GM19240 (cell line): ENCODE results near the gene GRIK1.

Experiments used
- DNase-seq: peaks from one replicate; pipeline ENCODE4 v3.0.0; 2011; ENCODE audit warnings: low spot score; ENCODE audit not compliant: insufficient read length

GRIK1 gene

DNA sequence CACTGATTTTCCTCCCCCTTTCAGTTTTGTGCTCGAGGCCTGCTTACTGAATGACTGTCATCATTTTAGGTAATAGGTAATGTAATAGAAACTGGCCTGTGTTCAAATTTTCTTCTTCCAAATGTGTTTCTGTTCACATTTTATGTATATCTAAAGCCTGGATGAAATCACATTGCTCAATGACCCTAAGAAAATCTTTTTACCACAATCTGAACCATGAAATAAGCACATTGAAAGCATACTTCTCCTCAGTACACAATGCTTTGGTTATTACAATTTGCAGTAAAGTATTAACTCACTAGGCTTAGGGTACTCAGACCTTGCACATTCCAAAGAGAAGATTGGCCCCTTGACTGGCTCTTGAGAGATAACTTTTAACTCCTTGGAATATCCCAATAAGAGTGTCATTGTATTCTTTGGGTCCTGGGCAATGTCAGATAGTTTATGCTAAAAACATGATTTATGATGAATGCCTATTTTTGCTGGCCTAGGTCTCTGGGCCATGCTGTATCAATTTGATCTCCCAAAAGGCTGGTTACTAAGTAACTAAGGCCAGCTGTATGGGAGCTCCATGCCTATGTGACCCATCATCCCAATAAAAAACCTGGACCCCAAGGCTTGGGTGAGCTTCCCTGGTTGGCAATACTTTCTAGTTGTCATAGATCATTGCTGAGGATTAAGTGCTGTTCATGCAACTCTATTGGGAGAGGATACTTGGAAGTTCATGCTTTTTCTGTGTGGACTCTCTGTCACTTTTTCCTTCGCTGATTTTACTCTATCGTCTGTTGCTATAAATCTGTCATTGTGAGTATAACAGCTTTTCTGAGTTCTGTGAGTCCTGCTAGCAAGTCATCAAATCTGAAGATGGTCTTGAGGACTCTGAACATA is 293.9 kb downstream of the GRIK1 start:
- DNase-seq = no peak

DNA sequence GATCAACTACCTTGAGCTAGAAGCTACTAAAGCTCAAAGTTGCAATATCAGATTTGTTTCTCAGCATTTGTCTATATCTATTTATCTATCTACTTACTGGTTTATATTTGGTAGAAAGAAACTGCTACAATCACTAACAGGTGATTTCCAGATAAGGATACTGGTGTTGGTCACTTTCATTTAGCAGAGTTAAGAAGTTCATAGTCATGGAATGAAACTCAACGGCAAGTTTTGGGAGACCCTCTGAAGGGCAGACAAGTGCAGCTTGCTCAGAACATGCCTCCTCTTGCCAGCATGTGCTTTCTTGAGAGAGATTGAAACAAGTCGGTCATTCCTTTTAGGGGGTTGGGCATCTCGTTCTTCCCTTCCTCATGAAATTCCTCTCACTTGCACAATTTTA is 296.5 kb downstream of the GRIK1 start:
- DNase-seq = no peak

- no peak for DNase-seq
Observed at GRCh38 chr21:29642551-29643245, 297.1 kb downstream of the GRIK1 start.

GRCh38 chr21:29641635-29642550 is 297.9 kb downstream of the GRIK1 start:
- DNase-seq = no peak

GRCh38 chr21:29641001-29641634 is 298.7 kb downstream of the GRIK1 start:
- no peak for DNase-seq

GRCh38 chr21:29640080-29640508 is 299.7 kb downstream of the GRIK1 start:
- no peak for DNase-seq

DNA sequence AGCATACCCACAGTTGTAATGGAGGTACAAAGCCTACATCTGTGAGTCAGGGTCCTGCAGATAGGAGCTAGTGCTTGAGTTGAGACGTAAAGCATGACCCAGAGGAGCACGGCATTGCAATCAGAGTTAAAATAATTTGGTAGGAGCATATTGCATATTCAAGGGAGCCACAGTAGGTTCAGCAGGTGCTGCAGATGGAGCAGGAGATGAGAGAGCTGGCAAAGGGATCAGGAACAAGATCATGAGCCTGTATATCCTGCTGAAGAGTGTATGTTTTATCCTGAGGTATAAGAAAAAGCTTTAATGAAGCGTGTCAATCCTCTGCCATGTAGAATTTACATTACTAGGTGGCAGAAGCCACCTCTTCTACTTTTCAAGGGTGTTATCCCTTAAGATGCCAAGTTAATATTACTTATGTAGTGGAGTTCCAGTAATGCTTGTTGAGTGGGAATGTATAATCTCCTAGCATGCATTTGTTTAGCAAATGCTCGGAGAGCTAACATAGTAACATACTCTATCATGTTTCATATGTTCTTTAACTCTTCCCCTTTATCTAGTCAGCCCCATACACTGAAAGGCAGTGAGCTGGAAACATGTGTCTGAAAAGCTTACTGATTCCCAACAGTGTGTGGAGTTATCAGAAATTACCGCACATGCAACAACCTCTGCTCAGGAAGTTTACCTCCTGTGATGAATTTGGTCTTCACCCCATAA is 300.3 kb downstream of the GRIK1 start:
- DNase-seq = no peak

DNA sequence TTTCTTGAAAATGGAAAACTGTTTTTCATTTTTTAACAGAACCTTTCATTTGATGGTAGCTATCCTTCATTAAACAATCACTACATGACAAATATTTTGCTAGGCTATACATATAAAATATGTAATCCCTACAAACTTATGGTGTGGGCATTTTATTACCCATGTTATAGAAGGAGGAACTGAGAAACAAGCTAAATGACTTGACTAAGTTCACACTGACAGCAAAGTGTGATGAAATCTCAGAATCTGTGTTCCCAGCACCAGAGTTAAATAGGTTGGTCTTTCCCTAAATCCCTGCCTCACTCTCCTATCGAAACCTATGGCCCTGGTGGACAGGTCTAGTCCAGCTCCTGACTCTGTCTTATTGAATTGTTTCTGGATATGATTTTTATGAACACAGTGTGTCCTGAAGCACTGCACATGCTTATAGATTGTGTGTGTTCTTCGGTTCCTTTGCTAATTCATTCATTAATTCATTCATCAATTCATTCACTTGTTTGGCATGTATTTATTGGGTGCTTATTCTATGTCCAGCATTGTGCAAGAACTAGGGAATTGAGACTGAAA is 301.0 kb downstream of the GRIK1 start:
- no peak for DNase-seq

- no peak for DNase-seq
Observed at GRCh38 chr21:29638138-29638537, 301.7 kb downstream of the GRIK1 start.

DNA sequence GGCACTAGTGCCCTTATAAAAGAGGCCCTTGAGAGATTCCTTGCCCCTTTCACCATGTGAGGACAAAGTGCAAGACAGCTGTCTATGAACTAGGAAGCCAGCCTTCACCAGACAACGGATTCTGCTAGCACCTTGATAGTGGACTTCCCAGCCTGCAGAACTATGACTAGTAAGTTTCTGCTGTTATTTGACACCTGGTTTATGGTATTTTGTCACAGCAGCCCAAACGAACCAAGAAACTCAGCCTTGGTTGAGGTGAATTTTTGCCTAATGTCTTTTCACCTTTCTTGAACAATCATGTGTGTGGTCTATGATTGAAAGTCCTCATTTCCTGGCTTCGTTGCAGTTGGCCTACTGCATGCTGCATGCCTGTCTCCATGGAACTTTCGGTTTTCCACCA is 302.2 kb downstream of the GRIK1 start:
- DNase-seq = no peak

DNA sequence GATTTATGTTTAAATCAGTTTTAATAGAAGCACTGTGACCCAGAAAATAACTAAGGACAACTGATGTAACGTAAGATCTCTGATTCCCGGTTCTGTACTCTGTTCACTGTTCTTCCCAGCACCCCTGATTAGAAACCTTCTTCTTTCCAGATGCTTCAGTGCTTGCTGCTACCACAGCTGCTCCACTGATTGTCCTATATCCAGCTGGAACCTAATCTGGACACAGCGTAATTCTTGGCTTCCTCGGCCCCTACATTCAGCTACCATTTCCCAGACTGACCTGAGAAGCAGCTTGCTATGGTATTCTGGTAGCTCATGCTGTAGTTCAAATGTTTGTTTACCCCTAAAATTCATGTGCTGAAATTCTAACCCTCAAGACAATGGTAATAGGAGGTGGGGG is 302.7 kb downstream of the GRIK1 start:
- DNase-seq = no peak

- no peak for DNase-seq
Observed at GRCh38 chr21:29634418-29634817, 305.4 kb downstream of the GRIK1 start.

DNA sequence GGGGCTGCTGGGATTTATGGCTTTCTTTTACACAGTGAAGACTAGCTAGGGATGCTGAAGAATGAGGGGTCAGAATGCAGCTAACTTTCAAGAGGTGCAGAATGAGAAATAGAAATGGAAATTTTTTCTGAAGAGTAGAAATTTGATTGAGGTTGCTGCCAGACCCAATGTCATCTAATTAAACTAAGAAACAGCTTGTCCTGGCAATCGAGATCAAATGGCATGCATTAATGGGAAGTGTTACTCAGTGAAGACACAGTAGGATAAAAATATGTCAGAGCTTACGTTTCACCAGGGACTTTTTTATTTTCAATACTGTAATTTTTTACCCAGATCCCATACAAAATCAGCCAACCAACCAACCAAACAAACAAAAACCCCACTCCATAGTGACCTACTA is 306.0 kb downstream of the GRIK1 start:
- no peak for DNase-seq

DNA sequence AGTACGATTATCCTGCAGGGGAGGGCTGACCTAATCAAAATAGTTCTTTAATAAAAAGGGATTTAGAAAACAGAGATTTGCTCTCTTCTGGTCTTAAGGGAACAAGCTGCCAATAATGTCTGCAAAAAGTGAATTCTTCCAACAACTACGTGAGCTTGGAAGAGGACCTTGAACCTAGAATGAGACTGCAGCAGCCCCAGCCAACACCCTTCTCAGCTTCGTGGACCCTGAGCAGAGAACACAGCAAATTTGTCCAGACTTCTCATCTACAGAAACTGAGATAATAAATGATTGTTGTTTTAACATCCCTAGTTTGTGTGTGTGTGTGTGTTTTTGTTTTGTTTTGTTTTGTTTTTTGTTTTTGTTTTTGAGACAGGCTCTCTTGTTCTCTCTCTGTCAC is 309.4 kb downstream of the GRIK1 start:
- no peak for DNase-seq

DNA sequence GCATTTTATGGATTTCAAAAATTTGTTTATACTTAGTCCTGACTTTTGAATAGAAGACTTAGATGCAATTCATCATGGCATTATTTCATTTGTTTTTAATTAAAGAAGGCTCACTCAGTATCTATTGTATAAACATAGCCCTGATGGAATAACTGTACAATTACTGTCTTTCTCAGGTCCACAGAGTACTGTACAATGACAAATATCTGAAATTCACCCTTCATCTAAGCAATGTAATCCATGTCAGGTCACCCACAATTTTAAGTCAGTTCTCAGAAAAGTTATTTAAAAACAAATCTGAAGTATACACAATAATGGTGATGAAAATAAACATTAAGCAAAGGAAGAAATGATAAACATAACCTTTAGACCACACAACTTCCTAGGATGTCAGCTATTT is 311.9 kb downstream of the GRIK1 start:
- DNase-seq = no peak

DNA sequence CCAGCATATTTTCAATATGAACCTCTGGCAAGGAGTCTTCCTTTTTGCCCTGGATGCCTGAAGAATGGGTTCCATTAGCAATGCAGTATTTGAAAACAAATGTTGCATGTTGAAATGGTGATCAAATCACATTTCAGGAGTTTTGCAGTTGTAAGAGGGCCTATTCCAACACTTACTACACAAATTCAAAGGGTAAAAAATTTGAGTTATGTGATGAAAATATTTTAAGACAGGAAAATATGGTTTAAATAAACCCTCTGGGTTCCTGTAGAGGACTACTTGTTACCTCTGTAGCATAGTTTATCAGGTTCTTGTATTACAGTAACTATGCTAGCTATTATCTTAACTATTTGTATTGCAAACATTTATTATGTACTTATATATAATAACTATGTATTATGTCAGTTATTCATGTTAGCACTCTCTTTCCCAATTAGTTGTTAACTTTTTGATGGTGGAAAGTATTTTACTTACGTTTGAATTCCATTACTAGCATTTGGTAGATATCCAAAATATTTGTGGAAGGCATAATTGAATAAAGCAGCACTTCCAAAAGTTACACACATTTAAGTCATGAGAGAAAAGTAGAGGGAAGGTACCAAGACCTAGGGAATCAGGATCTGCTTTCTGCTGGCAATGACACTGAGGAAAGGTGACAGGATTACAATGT is 312.9 kb downstream of the GRIK1 start:
- no peak for DNase-seq

DNA sequence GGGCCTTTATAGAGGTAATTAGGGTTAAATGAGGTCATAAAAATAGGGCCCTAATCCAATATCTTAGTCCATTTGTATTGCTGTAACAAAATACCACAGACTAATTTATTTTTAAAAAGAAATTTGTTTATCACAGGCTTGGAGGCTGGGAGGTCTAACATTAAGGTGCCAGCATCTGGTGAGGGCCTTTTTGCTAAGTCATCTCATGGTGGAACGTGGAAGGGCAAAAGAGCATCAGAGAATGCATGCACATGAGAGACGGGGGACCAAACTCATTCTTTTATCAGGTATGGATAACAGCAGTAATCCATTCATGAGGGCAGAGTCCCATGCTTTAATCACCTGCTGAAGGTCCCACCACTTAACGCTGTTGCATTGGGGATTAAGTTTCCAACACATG is 313.8 kb downstream of the GRIK1 start:
- no peak for DNase-seq

GRCh38 chr21:29624776-29625175 is 315.0 kb downstream of the GRIK1 start:
- DNase-seq = no peak

- DNase-seq = no peak
Observed at GRCh38 chr21:29621525-29621924, 318.3 kb downstream of the GRIK1 start.
